ENCODE measurements around the gene CNGA1. TPM values are rescaled to one million over a fixed set of nuclear protein-coding genes. Genes with fewer than 3 reads are reported as not detected.
A peak's percentile ranks its signal among the peaks of the same experiment; 100 is the strongest.
"Not testable (repeated sequence)": the region's sequence is repeated elsewhere in the genome, so short reads cannot be mapped to it uniquely, and the experiment has no call there.

The CNGA1 gene
- total and polyA plus RNA-seq, 12 donors, result 0.06 to 1.8 (median 0.37) TPM; not detected in 3

GRCh38 chr4:48015216-48015615 lies 1.3 kb downstream of the CNGA1 start:
- intact Hi-C loops (cut with DNase I), result loop anchor here in 5 of 10 donors (5.0 kb wide), 2 partner anchors 67 to 72 kb away; no protein-coding TSS in a partner anchor
- no peak for TF ChIP-seq CTCF (IDR thresholded peaks at IDR 0.05)
- Histone ChIP-seq H3K4me3 (no peak overlapping the region), H3K9me3 (no peaks in the 10 kb centered on the region), H3K27me3 (peaks cover 0 to 42% (median 26%) of the 10 kb centered on the region in 7 donors), H3K36me3 (no peaks in the 10 kb centered on the region), H3K27ac (no peak overlapping the region), H3K4me1 (peaks cover 0 to 20% (median 10%) of the 10 kb centered on the region in 9 donors)
- DNase-seq (no peak), ATAC-seq (no peak)
- WGBS, 2 donors, result 94 to 98% methylated on average over 4 of the region's 4 CpGs

GRCh38 chr4:48012824-48013223 lies 3.7 kb downstream of the CNGA1 start:
- ATAC-seq (no peak), DNase-seq (peak in 1 of 2 donors; percentile 29)
- no peak overlapping the region for H3K4me3 ChIP-seq
- H3K36me3 ChIP-seq, result no peaks in the 10 kb centered on the region
- peak overlapping the region in 1 of 10 donors; percentile 26 for H3K27ac ChIP-seq
- intact Hi-C loops (cut with DNase I), result no loop called here
- peaks cover 0 to 15% (median 4%) of the 10 kb centered on the region in 11 donors for H3K9me3 ChIP-seq
- peaks cover 0 to 32% (median 22%) of the 10 kb centered on the region in 7 donors for H3K27me3 ChIP-seq
- H3K4me1 ChIP-seq, result peaks cover 0 to 20% (median 10%) of the 10 kb centered on the region in 9 donors
- WGBS, 2 donors, result 42 to 63% methylated on average over 3 of the region's 3 CpGs
- no peak for TF ChIP-seq CTCF (IDR thresholded peaks at IDR 0.05)

GRCh38 chr4:48011722-48012121 lies 4.8 kb downstream of the CNGA1 start:
- peaks cover 0 to 26% (median 7%) of the 10 kb centered on the region in 11 donors for H3K9me3 ChIP-seq
- no peak for TF ChIP-seq CTCF (IDR thresholded peaks at IDR 0.05)
- no peak overlapping the region for H3K4me3 ChIP-seq
- DNase-seq (no peak), ATAC-seq (no peak)
- no peak overlapping the region for H3K27ac ChIP-seq
- no peaks in the 10 kb centered on the region for H3K36me3 ChIP-seq
- H3K4me1 ChIP-seq, result peaks cover 0 to 12% (median 6%) of the 10 kb centered on the region in 9 donors
- peaks cover 0 to 22% (median 13%) of the 10 kb centered on the region in 7 donors for H3K27me3 ChIP-seq
- 79 to 86% methylated on average over 4 of the region's 4 CpGs for WGBS, 2 donors
- intact Hi-C loops (cut with DNase I), result no loop called here

- DNase-seq; H3K27ac ChIP-seq; ATAC-seq; H3K36me3 ChIP-seq; intact Hi-C loops (cut with DNase I); H3K4me3 ChIP-seq; H3K4me1 ChIP-seq: not testable (repeated sequence)
- Histone ChIP-seq H3K27me3 (peaks cover 0 to 15% (median 4%) of the 10 kb centered on the region in 7 donors), H3K9me3 (peaks cover 0 to 34% (median 12%) of the 10 kb centered on the region in 11 donors)
- WGBS, 2 donors, result 75 to 83% methylated on average over 6 of the region's 6 CpGs
Observed at GRCh38 chr4:48010906-48011305, 5.6 kb downstream of the CNGA1 start.

GRCh38 chr4:48008021-48008596 lies 8.4 kb downstream of the CNGA1 start:
- intact Hi-C loops (cut with DNase I), result loop anchor here in 1 of 10 donors (10.0 kb wide), 1 partner anchor 63 kb away; no protein-coding TSS in a partner anchor
- TF ChIP-seq CTCF (IDR thresholded peaks at IDR 0.05), result no peak
- Histone ChIP-seq H3K4me1 (peaks cover 0 to 3% (median 0%) of the 10 kb centered on the region in 9 donors), H3K27me3 (no peaks in the 10 kb centered on the region), H3K27ac (no peak overlapping the region), H3K4me3 (no peak overlapping the region), H3K9me3 (peaks cover 0 to 50% (median 12%) of the 10 kb centered on the region in 11 donors), H3K36me3 (no peaks in the 10 kb centered on the region)
- DNase-seq (no peak), ATAC-seq (no peak)

All from heart right ventricle (tissue), 16 donors.